Colonic mucosa (tissue), 4 donors: ENCODE results near the gene INS. TPM values are rescaled to one million over a fixed set of nuclear protein-coding genes. Genes with fewer than 3 reads are reported as not detected.

Source experiments
- DNase-seq: peaks from one replicate; pipeline ENCODE4 v3.0.0-alpha.2; 2020
- H3K27ac ChIP-seq: fragments of 200-600 bp; one replicate; pipeline ENCODE4 v1.8.0; 2021
- H3K27me3 ChIP-seq: fragments of 200-600 bp; one replicate; pipeline ENCODE4 v1.8.0; 2021
- H3K36me3 ChIP-seq: fragments of 200-600 bp; one replicate; pipeline ENCODE4 v1.8.0; 2021
- H3K4me1 ChIP-seq: fragments of 200-600 bp; one replicate; pipeline ENCODE4 v1.8.0; 2021; ENCODE audit warnings: mild to moderate bottlenecking
- H3K4me3 ChIP-seq: fragments of 200-600 bp; one replicate; pipeline ENCODE4 v1.8.0; 2021
- H3K9ac ChIP-seq, 2 donors: one replicate each; pipeline ENCODE4 v1.7.0; 2013; ENCODE audit warnings: control low read depth in 2 of 2, low read depth in 2 of 2, low read length in 2 of 2
- H3K9me3 ChIP-seq: fragments of 200-600 bp; one replicate; pipeline ENCODE4 v1.8.0; 2021
- CTCF ChIP-seq: fragments of 200-600 bp; IDR thresholded peaks from one replicate; pipeline ENCODE4 v1.8.0; 2022; ENCODE audit warnings: antibody characterized with exemption, mild to moderate bottlenecking
- intact Hi-C: fragments of 100-400 bp; cut with DNase I; formaldehyde crosslinking; loops from one replicate; pipeline ENCODE4 v1.14.1; 2022
- microRNA-seq: library from miRNA; unstranded; fragments of <30 nt; microRNA quantifications from one replicate; pipeline ENCODE4, GENCODE V29; 2019
- total RNA-seq, 2 donors: library from RNA; stranded (reverse); fragmentation: NEBNext Ultra II Directional in 1 of 2; extraction: Animal tissue kit (Norgen Biotek cat#: 25700) in 1 of 2; gene quantifications; one replicate each; pipeline ENCODE4 v1.2.1, GENCODE V29; 2021
- donor health status: healthy.
- donor health status: DM: no; HTN: no; CAD: no.
- donor health status: DM: no; HTN: no; CAD: no.

INS gene
- total RNA-seq, 2 donors from 2014 or later = 0.84 TPM; not detected in 1

GRCh38 chr11:2110521-2110920 lies 50.5 kb downstream of the INS start:
- Histone ChIP-seq H3K4me1 (no peaks in the 10 kb centered on the region), H3K9ac (no peak overlapping the region), H3K9me3 (no peaks in the 10 kb centered on the region), H3K27me3 (no peaks in the 10 kb centered on the region), H3K4me3 (no peak overlapping the region), H3K27ac (no peak overlapping the region), H3K36me3 (no peaks in the 10 kb centered on the region)
- TF ChIP-seq CTCF = no peak
- intact Hi-C loops = no loop called here
- no peak for DNase-seq

Small RNA genes lying within 50 kb of the gene (microRNA-seq; reads per million reads assigned to microRNA genes)
- gene MIR4686 (not detected), gene MIR483 (23.2 reads per million, percentile 31 among the genes with 10 or more reads in this experiment)

Other genes starting within 250 kb of the INS start
- gene TNNT3, start 241.5 kb downstream of the INS start, total RNA-seq = under 1 TPM in 1 of 2 donors, not detected in 1; 0.72 TPM
- gene MRPL23, start 213.9 kb downstream of the INS start, total RNA-seq = 100 to 1,000 TPM in 1 of 2 donors, 10 to 100 TPM in 1; 89.4 to 140 TPM
- gene H19, start 163.4 kb downstream of the INS start, total RNA-seq = 10 to 100 TPM in 1 of 2 donors, 1 to 10 TPM in 1; 4.7 to 32.9 TPM
- 1 to 10 TPM; 4.1 to 9.2 TPM for gene IGF2, start 21.8 kb downstream of the INS start, total RNA-seq
- under 1 TPM in 1 of 2 donors, not detected in 1; 0.15 TPM for gene TH, start 10.6 kb upstream of the INS start, total RNA-seq
- 10 to 100 TPM in 1 of 2 donors, 1 to 10 TPM in 1; 4.8 to 16.4 TPM for gene ASCL2, start 109.4 kb upstream of the INS start, total RNA-seq
- under 1 TPM; 0.11 to 0.52 TPM for gene C11orf21, start 140.7 kb upstream of the INS start, total RNA-seq
- gene TSPAN32, start 140.8 kb upstream of the INS start, total RNA-seq = under 1 TPM; 0.40 to 0.62 TPM
- 100 to 1,000 TPM; 185 to 208 TPM for gene CD81, start 216.1 kb upstream of the INS start, total RNA-seq
- gene TSSC4, start 239.5 kb upstream of the INS start, total RNA-seq = 10 to 100 TPM; 35.6 to 59.0 TPM